OCI-LY1 (cell line): ENCODE data around the gene IMPG2.

ENCODE experiments used
- EZH2 ChIP-seq: fragments of 200-600 bp; sonication (generic), shearing (Covaris generic); IDR thresholded peaks from 2 replicates; pipeline ENCODE4 v1.8.0; 2017; ENCODE audit warnings: borderline replicate concordance, mixed run types, mild to moderate bottlenecking, antibody characterized with exemption, low read length, moderate library complexity, mixed read lengths
- TF ChIP-seq, protein P1 (sequence below): fragments of 200-600 bp; sonication (generic), shearing (Covaris generic); IDR thresholded peaks from 2 replicates; pipeline ENCODE4 v1.5.1; 2017; ENCODE audit warnings: mild to moderate bottlenecking, antibody characterized with exemption, low read length, moderate library complexity, mixed read lengths

DNA sequence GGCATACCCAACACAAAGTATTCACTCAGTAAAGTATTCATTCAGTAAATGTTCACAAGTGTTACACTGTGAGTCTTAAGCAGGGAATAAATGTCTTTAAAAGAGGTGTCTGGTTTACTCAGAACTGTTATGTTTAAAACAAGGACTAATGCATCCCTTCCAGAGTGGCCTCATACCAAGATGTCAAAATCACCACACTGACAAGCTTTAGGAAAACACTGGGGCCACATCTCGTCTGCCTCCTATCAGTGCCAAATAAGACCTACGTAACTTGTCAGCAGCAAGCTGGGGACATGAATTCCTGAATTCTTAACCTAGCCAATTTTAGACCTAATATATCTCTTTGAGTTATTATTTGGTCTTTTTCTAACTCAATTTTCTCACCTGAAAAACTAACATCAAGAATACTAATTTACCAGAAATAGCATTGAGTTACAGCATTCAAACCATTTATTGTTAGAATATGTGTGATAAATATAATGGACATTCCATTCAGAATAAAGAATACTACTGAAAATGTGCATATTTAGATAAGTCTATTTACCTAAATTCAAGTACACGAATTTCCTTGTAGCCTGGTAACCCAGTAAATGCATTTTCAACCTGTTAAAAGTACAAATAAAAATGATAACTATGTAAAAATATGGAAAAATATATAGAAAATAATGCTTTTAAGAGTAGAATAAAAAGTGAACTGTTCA is 51.3 kb downstream of the IMPG2 start:
- TF ChIP-seq, protein P1, sequence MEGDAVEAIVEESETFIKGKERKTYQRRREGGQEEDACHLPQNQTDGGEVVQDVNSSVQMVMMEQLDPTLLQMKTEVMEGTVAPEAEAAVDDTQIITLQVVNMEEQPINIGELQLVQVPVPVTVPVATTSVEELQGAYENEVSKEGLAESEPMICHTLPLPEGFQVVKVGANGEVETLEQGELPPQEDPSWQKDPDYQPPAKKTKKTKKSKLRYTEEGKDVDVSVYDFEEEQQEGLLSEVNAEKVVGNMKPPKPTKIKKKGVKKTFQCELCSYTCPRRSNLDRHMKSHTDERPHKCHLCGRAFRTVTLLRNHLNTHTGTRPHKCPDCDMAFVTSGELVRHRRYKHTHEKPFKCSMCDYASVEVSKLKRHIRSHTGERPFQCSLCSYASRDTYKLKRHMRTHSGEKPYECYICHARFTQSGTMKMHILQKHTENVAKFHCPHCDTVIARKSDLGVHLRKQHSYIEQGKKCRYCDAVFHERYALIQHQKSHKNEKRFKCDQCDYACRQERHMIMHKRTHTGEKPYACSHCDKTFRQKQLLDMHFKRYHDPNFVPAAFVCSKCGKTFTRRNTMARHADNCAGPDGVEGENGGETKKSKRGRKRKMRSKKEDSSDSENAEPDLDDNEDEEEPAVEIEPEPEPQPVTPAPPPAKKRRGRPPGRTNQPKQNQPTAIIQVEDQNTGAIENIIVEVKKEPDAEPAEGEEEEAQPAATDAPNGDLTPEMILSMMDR = no peak
- no peak for TF ChIP-seq EZH2
